GM19035 (cell line): ENCODE data around the gene RALGAPA2.

Experiments
- ATAC-seq: cut with Tn5 transposase; IDR thresholded peaks from one replicate; pipeline ENCODE4 v1.9.1; 2021; ENCODE audit not compliant: unreplicated experiment

Gene RALGAPA2

DNA sequence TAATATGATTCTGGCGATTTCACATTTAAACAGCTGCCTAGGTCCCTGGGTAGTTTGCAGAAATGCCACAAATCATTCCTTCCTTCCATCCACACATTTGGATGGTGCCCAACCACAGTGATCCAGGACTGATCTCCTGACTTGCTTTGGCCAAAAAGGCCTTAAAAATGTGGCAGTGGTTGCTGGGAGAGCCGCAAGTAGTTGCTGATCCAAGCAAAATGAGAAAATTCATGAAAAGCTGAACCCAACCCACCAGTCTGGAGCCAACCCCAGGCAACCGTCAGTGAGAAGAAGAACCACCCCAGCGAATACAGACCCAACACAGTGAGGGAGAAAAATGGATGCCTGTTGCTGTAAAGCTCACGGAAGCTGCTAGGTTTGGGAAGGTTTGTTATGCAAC lies 25.1 kb downstream of the RALGAPA2 start:
- ATAC-seq, result no peak

GRCh38 chr20:20685635-20686034 lies 26.8 kb downstream of the RALGAPA2 start:
- ATAC-seq, result no peak

- ATAC-seq, result no peak
Observed at GRCh38 chr20:20683481-20684321, 28.7 kb downstream of the RALGAPA2 start.

- ATAC-seq, result no peak
Observed at GRCh38 chr20:20683020-20683419, 29.4 kb downstream of the RALGAPA2 start.

- ATAC-seq, result no peak
Observed at GRCh38 chr20:20680991-20681508, 31.4 kb downstream of the RALGAPA2 start.

GRCh38 chr20:20679316-20679715 lies 33.1 kb downstream of the RALGAPA2 start:
- ATAC-seq, result no peak

- no peak for ATAC-seq
Observed at GRCh38 chr20:20677186-20677585, 35.3 kb downstream of the RALGAPA2 start.

GRCh38 chr20:20668639-20669038 lies 43.8 kb downstream of the RALGAPA2 start:
- peak; percentile 99 for ATAC-seq

GRCh38 chr20:20666359-20666758 lies 46.1 kb downstream of the RALGAPA2 start:
- no peak for ATAC-seq

DNA sequence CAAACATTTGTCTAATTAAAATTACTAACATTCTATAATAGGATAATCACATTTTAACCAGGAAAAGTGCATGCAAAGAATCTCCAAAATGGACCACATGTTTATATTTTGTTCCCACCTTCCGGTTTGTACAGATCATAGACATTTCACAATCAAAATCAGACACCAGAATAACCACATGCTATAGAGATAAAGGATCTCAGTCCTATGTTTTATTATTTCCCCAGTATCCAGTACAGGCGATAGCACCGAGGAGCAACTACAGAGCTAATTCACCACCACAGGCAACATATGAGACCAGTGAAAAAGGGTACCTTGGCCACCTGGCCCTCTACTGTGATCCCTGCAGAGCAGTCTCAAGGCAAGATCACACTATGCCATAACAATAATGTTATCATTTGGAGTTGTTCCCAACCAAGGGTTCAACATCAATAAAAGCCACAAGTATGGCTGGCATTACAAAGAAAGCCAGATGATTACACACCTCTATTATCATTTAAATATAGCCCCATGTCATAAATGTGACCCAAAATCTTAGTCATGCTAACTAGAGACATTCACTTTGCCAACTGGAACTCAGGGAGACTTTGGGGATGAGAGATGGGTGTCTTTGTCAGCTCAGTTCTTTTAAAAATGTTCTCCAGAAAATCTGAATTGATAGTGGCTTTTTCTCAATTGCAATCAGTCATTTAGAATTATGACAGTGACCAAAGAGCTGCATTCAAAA lies 46.7 kb downstream of the RALGAPA2 start:
- ATAC-seq, result no peak

DNA sequence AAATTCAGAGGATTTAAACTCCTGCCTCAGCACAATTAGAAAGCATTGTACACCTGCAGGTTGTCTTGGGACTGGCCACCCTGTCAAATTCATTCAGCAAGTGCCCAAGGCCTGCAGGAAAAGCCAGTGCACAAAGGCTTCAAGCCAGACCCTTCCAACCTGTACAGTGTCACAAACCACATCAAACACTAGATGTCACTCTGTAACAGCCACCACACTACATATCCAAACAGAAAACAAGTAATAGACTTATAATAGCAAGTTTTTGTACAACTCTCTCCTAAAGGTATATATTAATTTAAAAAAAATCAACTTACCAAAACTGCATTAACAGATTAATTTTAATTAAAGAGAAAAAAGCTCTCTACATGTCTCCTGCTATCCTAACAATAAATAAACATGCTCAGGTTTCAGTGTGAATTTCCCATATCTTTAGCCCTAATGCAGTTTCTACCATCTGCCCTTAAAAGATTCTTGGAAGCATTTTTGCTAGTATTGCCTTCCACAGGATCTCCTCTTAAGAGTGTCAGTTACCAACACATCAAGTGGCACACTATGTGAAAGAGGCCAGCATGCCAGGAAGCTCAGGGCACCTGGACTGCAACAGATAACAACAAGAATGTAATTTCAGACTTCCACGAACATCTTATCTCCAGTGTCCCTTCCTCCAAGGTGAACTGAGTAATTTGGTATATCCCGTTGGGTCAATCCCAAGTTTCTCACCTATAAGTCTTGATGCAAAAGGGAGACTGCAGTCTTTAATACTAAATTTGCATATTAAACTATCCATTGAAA lies 47.5 kb downstream of the RALGAPA2 start:
- ATAC-seq, result no peak

DNA sequence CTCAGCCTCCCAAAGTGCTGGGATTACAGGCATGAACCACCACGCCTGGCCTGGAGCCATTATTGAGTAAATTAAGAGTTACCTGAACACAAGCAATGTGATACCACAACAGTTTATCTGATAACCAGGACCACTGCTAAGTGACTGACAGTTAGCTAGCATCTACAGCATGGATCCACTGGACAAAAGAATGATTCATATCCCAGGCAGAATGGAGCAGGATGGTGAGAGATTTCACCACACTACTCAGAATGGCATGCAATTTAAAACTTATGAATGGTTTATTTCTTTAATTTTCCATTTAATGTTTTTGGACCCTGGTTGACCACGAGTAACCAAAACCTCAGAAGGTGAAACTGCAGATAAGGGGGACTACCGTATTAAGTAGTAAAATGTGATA lies 48.6 kb downstream of the RALGAPA2 start:
- ATAC-seq, result no peak

- ATAC-seq, result no peak
Observed at GRCh38 chr20:20658871-20659431, 53.5 kb downstream of the RALGAPA2 start.

DNA sequence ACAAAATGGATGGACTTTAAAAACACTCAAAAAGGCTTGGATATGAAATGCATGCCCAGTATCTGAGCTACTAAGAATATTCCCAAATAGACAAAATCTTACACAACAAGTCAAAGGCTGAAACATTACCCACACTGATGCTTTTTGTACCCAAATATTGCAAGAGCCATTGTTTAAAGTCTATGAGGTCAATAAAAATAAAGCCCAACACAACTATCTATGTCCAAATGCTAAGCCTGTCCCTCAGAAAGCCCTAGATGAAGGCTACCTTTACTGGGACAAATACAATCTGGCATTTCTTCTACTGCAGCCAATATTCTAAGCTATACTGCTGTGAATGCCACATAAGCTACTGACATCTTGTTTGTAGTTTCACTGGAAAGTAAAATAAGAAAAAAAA lies 54.3 kb downstream of the RALGAPA2 start:
- no peak for ATAC-seq

GRCh38 chr20:20657092-20657491 lies 55.4 kb downstream of the RALGAPA2 start:
- no peak for ATAC-seq

GRCh38 chr20:20655883-20656282 lies 56.6 kb downstream of the RALGAPA2 start:
- no peak for ATAC-seq

DNA sequence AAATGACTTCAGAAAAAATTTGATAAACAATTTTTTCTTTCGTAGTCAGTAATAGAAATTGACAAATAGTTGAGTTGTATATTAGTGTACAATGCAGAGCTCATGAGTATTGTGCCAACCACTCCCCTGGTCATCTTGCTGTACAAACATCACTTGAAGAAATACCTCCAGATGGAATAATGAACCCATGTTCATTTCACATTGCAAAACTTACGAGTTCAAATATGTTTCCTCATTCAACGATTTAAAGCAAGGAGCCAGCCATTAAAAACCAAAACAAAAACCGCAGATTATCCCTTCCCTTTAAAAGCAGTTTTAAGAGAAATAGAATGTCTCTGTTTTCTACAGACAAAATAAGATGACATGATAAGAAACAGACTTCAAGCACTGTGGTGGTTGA lies 62.5 kb downstream of the RALGAPA2 start:
- ATAC-seq, result no peak

- no peak for ATAC-seq
Observed at GRCh38 chr20:20643927-20644326, 68.5 kb downstream of the RALGAPA2 start.

DNA sequence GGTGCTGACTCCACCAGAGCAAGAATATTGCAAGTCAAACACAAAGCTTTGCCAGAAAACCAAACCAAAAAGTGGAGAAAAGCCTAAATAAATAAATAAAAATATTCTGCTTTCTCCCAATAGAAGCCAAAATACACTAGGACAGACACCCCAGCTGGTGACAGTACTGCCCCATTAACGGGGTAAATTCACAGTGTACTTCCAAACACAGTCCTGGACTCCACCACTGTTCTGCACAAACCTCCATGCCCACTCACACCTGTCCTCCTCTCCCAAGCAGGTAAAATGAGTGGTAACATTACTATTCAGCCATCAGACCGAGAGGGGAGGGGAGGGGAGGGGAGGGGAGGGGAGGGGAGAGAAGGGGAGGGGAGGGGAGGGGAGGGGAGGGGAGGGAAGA lies 70.7 kb downstream of the RALGAPA2 start:
- ATAC-seq, result no peak

DNA sequence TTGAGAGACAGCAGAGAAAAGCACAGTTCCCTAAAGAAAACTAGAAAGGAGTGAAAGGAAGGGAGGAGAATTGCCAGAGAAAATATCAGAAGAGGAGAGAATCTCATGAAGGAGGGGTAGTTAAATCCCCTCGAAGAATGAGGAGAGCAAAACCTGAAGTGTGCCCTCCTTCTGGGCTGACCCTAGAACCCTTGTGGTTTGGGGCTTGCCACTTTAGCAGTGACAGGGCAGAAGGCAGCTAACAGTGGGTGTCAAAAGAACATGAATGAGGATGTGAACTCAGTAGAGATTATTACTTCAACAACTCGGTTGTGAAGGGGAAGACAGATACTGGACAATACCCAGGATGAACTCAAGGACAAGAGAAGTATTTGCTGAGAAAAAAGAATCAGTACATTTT lies 73.6 kb downstream of the RALGAPA2 start:
- no peak for ATAC-seq
